A549 (cell line): ENCODE measurements around the gene ASTL.

Experiments
- CEBPB ChIP-seq, 2 experiments: fragments of >200 bp in 1 of 2; sonication (Bioruptor Twin) in 1 of 2; formaldehyde crosslinking in 1 of 2; IDR thresholded peaks; 2 replicates each; pipeline ENCODE4 v1.6.1; 2012 to 2016
- MAX ChIP-seq: IDR thresholded peaks from 2 replicates; pipeline ENCODE4 v1.6.1; 2012
- MYC ChIP-seq: IDR thresholded peaks from 2 replicates; pipeline ENCODE4 v1.6.1; 2012; ENCODE audit warnings: mild to moderate bottlenecking, inconsistent platforms, low read length, improper control_type of control experiment, borderline replicate concordance
- NR3C1 ChIP-seq: fragments of >200 bp; sonication (Bioruptor Twin); formaldehyde crosslinking; IDR thresholded peaks from 3 replicates; pipeline ENCODE4 v1.6.1; 2017
- POLR2A ChIP-seq: IDR thresholded peaks from 2 replicates; pipeline ENCODE4 v1.6.1; 2012; ENCODE audit warnings: mild to moderate bottlenecking, low read length
- SREBF2 ChIP-seq: fragments of 450-650 bp; IDR thresholded peaks from 2 replicates; pipeline ENCODE4 v1.6.1; 2014; ENCODE audit warnings: mild to moderate bottlenecking, moderate library complexity
- TF ChIP-seq, protein P1 (sequence below): fragments of >200 bp; sonication (Bioruptor Twin); formaldehyde crosslinking; IDR thresholded peaks from 3 replicates; pipeline ENCODE4 v1.5.1; 2016

- TF ChIP-seq, protein P1, sequence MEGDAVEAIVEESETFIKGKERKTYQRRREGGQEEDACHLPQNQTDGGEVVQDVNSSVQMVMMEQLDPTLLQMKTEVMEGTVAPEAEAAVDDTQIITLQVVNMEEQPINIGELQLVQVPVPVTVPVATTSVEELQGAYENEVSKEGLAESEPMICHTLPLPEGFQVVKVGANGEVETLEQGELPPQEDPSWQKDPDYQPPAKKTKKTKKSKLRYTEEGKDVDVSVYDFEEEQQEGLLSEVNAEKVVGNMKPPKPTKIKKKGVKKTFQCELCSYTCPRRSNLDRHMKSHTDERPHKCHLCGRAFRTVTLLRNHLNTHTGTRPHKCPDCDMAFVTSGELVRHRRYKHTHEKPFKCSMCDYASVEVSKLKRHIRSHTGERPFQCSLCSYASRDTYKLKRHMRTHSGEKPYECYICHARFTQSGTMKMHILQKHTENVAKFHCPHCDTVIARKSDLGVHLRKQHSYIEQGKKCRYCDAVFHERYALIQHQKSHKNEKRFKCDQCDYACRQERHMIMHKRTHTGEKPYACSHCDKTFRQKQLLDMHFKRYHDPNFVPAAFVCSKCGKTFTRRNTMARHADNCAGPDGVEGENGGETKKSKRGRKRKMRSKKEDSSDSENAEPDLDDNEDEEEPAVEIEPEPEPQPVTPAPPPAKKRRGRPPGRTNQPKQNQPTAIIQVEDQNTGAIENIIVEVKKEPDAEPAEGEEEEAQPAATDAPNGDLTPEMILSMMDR: no peak
- TF ChIP-seq MYC: no peak
- TF ChIP-seq POLR2A: no peak
- no peak for TF ChIP-seq CEBPB (IDR thresholded peaks at IDR 0.05)
- TF ChIP-seq NR3C1: no peak
- TF ChIP-seq MAX: no peak
- TF ChIP-seq SREBF2: no peak
These were observed 17.3 kb downstream of the ASTL start for GRCh38 chr2:96120991-96121390.
